Measurements from ENCODE around the gene DOCK1. TPM values are rescaled to one million over a fixed set of nuclear protein-coding genes. Genes with fewer than 3 reads are reported as not detected.

DOCK1 gene
- total RNA-seq, 1 donor from 2014 or later, result 81.5 TPM

DNA sequence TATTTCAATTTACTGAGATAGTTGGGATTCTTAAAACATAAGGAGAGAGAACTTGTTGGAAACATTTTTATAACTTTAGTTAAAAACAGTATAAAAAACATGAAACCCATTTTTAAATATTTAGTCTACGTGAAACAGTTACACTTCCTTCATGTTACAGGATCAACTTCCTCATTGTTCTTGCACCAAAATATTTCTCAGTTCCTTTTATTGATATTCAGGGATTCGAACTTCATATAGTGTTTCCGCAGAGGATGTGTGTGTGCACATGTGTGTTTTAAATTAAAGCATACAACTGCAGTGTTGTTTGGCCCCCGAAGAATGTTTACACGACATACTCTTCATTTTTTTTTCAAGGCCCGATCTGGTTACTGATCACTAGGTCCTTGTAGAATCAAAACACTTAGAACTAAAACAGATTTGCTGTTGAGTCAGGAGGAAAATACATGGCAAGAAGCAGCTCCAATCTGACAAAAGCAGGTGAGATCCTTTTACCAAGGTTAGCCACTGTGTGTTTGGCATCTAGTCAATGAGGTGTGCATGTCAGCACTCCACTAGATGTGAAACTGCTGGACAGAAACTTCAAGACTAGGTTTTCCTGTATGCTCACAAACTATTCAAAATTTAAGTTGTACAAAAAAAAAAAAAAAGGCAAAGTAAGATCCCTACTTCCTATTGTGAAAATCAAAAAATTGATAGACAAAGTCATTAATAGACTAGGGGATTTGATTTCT lies 230.8 kb downstream of the DOCK1 start:
- DNase-seq (ENCODE audit: low read depth in 2 of 2), result no peak

- DNase-seq (ENCODE audit: low read depth in 2 of 2), result no peak
These were observed 232.2 kb downstream of the DOCK1 start for GRCh38 chr10:127137391-127137790.

GRCh38 chr10:127142136-127142535 lies 236.9 kb downstream of the DOCK1 start:
- no peak for DNase-seq (ENCODE audit: low read depth in 2 of 2)

- DNase-seq (ENCODE audit: low read depth in 2 of 2), result no peak
These were observed 237.6 kb downstream of the DOCK1 start for GRCh38 chr10:127142856-127143255.

DNA sequence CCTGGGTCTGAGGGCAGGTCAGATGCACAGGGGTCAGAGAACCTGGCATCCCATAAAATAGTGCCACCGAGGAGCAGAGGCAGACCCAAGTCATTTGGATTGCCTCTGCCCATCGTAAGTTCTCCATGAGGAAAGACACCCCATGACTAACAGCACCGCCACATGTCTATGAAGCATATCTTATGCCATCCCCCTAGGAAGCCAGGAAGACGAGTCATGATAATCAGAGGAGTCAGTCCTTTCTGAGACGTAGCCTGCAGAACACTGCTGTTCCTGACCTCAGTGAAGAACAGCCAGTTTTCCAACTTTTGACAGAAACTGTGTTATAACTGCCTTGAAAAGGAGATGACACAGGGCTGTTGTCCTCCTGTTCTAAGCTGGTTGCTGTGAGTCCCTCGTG lies 239.9 kb downstream of the DOCK1 start:
- DNase-seq (ENCODE audit: low read depth in 2 of 2), result peak in 1 of 2 donors; percentile 57

GRCh38 chr10:127146661-127147060 lies 241.4 kb downstream of the DOCK1 start:
- DNase-seq (ENCODE audit: low read depth in 2 of 2), result no peak

- peak; percentile 75 to 90 for DNase-seq (ENCODE audit: low read depth in 2 of 2)
These were observed 243.1 kb downstream of the DOCK1 start for GRCh38 chr10:127148066-127148932.

DNA sequence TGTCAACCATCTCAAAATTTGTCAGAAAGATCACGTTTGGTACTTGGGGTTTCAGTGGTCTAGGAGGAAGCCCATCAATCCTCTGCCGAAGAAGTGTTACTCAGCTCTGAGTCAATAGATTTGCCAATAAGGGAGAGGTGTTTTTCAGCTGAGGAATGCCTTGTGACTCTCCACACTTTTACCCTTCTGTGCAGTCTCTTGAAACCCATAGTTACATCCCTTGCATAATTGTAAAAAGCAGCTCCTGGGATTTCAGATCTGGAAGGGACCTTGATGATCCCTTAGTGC lies 243.6 kb downstream of the DOCK1 start:
- peak in 1 of 2 donors; percentile 67 for DNase-seq (ENCODE audit: low read depth in 2 of 2)

DNA sequence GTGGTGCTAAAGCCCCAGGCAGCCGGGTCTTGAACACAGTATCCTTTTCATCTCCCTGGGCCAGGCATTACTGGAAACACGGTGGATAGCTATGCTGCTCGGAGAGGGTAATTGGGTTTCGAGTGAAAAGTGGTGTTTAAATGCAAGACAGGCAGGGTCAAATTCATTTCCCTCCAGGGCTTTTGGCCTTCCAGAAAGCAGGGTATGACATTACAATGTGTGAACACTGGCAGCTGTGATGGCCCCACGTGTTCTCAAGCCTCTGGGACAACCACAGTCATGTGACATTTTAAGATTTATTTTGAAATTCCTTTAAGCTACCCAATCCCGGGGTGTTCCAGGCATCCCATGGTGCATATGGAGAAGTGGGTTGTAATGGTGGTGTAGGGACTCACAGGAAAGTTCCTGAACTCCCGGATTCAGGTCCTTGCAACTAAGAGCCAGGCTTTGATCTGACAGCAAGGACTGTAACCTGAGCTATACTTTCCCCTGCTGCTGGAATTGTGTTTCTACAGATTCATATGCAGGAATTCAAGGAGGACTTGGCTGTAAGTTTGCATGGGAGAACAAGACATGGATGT lies 244.4 kb downstream of the DOCK1 start:
- DNase-seq (ENCODE audit: low read depth in 2 of 2), result no peak

GRCh38 chr10:127150136-127150535 lies 244.9 kb downstream of the DOCK1 start:
- peak in 1 of 2 donors; percentile 56 for DNase-seq (ENCODE audit: low read depth in 2 of 2)

DNA sequence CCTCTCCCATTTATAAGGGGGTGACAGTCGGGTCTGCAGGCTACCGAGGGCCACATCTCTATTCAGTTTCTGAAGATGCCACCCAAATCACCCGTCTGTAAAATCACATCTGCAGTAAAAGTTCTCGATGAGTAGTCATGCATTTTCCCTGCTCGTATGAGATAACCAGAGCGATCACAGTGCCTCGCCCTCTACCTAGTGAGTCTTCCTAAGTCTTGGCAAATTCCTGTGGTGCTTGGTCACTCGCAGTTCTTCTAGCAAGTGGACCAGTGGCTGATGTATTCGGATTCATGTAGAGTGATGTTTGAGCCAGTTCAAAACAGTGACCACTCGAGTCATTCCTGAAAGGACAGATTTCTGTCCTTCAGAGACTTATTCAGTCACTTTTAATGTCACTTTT lies 246.3 kb downstream of the DOCK1 start:
- DNase-seq (ENCODE audit: low read depth in 2 of 2), result no peak

GRCh38 chr10:127151981-127152699 lies 246.9 kb downstream of the DOCK1 start:
- no peak for DNase-seq (ENCODE audit: low read depth in 2 of 2)

DNA sequence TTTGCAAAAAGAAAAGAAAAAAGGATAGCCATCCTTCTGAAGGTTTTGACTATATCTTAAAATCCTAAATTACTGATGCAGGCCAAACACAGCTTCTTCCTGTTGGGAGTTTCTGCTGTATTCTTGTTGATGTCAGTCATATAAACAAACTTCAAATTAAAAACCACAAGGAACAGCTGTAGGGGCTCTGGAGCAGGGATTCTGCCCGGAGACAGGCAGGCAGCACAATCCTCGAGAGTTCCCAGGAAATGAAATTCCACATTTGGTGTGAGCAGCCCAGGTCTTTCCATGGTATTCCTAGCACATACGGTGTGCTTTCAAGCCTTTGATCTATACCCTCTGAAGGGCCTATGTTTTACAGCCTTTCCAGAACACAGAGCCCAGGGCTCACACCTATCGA lies 248.0 kb downstream of the DOCK1 start:
- peak in 1 of 2 donors; percentile 32 for DNase-seq (ENCODE audit: low read depth in 2 of 2)

DNA sequence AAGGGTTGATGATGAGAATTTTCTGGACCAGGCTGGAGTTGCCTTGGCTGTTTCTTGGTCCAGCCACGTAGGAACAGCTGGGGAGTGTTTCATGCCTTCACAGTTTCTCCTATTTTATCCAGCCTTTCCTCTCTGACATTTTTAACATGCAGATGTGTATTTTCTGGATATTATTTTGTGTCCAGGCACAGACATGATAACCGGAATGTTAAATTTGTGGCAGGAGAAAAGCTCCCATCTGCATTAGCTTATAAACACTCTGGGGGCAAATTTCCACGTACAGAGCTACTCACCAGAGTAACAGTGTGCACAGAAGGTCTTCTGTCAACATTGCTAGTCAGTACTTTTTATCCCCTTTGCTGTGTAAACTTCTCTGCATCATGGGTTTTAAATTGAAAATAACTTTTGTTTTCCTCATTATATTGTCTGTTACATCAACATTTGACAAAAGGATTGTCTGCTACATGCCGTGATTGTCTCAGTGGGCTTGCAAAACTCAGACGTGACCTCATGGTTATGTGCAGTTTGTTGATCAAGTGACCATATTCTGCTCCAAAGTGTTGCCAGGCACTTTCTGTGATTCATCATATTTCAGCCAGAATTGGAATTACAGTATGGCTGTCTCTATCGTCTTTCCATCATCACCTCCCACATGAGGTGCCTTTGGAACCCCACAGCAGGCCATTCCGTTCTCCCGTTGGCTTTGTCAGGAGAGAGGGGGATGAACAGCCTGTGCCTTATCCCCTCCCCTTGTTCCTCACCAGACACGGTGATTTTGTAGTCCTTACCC lies 249.8 kb downstream of the DOCK1 start:
- no peak for DNase-seq (ENCODE audit: low read depth in 2 of 2)

DNA sequence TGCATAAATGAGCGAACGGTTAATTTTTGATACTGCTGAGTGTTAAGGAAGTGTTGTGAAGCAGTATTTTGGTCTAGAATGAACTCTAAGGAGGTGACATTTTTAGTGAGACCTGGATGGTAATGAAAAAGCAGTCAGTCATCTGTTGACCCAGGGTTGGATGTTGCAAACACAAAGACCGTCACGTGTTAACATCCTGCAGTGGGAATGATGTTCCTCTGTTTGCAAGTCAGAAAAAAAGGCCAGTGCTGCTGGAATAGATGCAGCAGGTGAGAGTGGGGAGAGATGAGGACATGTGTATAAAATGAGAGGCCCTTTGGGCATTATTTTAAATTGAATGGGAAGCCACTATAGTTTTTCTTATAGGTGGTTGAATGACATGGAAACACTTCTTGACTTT lies 251.9 kb downstream of the DOCK1 start:
- no peak for DNase-seq (ENCODE audit: low read depth in 2 of 2)

DNA sequence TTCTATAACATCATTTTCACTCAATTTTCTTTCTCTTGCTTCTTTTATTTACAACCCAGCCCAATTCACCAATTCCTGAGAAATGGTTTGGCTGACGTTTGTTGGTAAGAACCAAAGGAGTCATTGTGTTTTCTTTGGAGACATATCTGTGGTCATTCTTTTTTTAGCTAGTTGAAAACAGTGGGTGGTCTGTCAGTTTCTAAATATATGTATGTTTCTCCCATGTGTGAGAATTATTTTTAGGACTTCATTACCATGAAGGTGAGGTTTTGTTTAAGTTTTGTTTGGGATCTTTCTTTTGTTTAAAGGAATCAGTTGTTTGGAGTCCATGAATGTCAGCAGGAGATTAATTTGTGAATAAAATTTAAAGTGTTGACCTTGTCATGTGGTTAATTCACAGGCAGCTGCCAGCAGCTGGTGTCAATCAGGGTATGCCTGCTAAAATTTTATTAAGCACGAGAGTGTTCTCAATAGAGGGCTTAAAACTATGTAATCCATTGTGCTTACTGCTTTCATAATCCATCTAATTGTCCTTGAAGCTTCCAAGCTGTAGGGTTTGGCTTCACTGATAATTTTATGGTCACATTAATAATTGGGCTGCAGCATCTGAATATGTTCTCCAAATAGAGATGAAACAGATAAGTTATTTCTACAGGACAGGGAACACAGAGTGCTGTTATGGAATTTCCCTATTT lies 252.4 kb downstream of the DOCK1 start:
- no peak for DNase-seq (ENCODE audit: low read depth in 2 of 2)

DNA sequence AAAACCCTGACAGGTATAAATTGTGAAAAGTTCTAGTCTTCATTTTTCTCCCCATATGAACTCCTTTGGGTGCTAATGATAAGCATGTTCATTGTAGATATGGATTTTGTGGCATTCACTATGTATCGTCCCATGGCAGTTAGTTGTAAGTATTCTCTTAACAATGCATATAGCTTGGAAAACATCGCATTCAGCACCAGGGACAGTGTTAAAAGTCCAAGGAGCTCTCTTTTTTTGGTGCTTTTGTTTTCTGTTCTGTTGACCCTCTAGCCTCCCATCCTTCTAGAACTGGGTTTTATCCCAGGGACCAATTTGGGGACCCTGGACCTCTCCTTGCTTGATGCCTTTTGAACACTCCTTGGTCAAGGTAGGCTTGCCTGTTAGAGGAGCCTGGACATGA lies 253.4 kb downstream of the DOCK1 start:
- DNase-seq (ENCODE audit: low read depth in 2 of 2), result no peak

DNA sequence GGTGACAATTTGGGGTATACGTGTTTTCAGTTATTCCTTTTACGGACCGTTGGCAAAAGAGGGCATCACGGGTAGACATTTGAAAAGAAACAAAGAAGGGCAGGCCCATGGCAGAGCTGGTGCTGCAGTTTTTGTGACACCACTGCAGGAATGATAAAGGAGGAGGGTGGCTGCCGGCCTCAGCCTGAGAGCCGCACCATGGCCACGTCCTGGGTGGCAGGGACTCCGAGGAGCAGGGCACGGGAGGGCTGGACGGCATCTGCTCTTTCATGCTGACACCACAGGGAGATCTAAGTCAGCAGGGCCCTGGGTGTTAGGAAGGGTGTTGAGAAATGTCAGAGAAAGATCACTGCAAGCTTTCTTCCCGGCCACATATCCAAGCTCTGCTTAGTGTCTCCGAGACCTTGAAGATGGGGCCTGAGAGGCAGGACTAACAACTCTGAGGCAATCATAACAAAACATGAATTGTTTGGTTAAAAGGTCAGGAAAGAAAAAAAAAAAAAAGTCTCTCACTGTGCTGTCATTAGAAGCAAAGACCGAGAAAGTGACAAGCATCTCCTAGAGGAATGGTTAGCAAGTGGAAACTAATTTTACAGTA lies 254.5 kb downstream of the DOCK1 start:
- no peak for DNase-seq (ENCODE audit: low read depth in 2 of 2)

DNA sequence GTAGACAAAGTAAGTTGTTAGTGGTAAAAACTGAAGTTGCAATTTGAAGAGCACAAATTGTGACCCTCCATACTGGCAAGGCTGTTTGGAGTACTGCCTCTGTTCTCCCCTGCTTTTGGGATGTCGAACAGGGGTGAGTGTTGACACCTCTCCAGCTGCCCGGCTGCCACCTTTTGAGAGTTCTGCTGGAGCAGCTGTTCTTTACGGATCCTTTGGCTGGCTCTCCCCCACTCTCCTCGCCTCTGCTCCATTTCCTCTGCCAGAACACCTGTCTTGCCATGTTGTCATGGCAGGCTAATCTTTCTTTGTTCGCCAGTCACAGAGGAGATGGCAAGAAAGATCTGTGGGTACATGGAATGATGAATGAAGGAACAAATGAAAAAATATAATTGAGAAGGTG lies 256.3 kb downstream of the DOCK1 start:
- no peak for DNase-seq (ENCODE audit: low read depth in 2 of 2)

- no peak for DNase-seq (ENCODE audit: low read depth in 2 of 2)
These were observed 257.6 kb downstream of the DOCK1 start for GRCh38 chr10:127162841-127163240.

Measured in lung microvascular endothelial cell (primary cell).